NAMALWA (cell line): ENCODE data around the gene SNORC.

Experiments used
- DNase-seq: peaks from one replicate; pipeline ENCODE4 v3.0.0-alpha.2; 2015; ENCODE audit warnings: low spot score

SNORC gene

DNA sequence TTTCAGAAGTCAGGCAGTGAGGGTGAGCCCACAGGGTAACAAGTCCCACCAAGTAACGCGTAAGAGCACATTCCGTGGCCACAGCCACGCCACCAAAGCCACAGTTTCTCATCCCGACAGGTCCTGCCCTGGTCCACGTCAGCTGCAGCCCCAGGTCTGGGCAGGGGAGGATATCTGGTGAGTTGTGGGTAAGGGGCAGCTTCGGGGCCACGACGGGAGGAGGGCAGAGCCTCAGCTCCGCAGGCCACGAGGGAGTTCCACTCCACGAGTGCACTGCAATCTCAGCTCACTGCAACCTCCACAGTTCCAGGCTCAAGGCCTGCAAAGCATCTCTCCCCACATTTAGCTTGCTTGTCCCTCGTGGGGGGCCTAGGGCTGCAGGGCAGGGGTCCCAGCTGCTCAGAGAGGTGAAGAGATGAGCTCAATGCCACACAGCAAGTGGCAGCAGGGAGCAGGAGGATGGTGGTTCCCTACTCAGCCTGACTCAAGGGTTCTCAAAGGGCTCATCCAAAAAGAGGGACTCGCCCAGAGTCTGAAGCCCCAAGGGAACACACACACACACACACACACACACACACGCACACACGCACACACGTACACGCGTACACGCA, 12.5 kb downstream of the SNORC start:
- DNase-seq = no peak

DNA sequence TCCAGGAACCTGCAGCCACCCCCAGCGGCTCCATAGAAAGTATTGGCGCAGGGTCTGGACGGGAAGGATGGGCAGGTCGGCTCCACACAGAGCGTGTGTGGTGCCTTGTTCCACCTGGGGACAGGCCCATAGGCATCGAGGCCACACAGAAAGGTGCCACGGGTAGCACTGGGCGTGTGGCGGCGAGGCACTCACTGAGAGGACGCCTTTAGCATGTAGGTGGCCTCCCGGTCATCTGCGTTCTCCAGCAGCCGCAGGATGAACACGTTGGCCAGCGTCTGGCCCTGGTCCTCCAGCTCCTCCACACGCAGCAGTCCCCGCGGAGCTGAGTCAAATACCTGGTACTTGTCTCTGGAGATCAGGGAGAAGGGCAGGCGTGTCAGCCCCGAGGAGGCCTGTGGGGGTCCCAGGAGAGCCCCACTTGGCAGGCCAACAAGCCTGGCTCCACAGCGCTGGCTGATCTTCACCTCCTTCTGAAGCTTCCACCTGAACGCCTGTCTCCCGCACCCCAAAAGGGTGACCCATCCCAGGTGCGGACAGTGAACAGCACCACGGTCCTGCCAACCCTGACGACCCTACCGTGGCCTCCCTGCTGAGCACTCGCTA, 13.2 kb downstream of the SNORC start:
- no peak for DNase-seq

DNA sequence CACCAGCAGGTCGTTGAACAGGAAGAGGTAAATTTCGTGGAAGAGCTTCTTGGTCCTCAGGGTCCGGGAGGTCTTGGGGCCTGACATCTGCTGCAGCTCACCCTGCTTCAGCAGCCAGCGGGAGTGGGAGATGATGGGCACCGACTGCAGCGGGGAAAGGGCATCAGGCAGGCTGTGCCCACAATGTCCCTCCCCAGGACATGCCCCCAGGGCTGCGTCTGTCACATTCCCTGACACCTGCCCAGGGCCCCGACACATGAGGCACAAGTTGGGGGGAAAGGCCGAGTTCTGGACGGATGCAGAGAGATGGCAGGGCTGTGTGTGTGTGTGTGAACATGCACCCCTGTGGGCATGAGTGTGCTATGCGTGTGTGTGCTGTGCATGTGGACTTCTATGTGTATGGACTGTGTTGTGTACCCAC, 13.9 kb downstream of the SNORC start:
- DNase-seq = no peak

DNA sequence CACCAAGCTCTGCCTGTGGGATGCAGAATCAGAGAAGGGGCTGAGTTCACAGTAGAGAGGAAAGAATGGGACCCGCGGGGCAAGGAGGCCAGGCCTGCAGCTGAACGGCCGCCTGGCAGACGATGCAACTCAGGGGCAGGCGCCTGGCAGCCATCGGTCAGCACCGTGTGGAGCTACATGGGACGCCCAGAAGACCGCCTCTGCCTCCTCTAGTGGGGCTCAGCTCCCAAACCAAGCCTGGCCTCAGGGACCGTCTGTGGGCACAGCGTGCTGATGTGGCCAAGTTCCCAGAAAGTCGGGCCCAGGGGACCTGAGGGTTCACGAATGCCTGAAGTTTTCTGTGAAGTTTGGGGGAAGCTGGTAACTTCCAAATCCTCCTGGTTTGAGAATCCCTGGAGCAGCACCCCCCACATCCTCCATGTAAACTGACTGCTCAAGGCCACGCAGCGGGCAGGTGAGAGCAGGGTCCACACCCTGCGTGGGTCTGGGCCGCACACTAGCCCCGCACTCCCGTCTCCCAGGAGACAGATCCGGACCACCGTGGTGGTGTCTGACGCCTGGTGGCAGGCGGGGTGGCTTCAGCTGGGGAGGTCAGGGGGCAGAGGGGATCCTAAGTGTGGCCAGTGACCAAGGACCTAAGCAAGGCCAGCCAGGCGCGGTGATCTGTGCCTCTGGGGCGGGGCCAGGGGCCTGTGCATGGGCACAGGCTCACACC, 14.6 kb downstream of the SNORC start:
- no peak for DNase-seq

DNA sequence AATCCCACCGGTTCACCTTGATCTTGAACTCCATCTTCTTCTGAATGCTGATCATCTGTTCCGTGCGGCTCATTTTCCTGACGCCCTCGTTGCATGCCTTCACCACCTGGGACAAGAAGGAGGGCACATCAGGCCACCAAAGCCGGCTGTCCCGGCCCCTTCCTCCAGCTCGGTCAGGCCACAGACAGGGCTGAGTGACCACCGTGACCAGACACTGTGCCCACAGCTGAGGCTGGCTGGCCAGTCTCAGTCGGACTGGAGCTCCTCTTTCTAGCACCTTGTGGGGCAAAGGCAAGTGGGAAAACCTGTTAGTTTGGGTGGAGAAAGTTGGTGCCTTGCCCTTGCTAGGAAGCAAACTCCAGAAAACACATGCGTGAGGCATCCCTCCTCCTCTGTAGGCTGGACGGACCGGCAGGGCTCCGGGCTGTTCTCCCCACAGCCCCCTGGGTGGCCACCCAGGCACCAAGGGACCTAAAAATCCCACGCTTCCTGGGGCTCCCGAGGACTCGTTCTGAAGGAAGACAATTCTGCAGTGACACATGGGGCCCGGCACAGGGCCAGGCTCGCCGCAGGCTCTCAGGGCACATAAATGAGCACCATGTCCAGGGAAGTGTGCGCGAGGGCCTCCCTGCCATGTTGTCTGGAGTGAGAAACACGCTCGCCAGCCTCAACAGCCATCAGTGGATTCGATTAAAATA, 15.3 kb downstream of the SNORC start:
- DNase-seq = no peak

DNA sequence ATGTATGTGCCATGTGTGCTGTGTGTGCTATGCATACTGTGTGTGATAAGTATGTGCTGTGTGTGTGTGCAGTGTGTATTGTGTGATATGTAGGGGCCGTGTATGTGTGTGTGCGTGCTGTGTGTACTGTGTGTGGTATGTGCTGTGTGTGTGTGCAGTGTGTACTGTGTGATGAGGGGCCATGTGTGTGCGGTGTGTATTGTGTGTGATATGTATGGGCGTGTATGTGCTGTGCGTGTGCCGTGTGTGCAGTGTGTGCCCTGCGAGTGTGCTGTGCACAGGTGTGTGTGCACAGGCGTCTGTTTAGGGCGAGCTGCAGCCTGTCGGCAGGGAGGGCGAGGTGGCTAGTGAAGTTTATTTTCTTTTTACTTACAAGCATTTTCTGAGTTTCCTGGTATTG, 16.1 kb downstream of the SNORC start:
- no peak for DNase-seq

DNA sequence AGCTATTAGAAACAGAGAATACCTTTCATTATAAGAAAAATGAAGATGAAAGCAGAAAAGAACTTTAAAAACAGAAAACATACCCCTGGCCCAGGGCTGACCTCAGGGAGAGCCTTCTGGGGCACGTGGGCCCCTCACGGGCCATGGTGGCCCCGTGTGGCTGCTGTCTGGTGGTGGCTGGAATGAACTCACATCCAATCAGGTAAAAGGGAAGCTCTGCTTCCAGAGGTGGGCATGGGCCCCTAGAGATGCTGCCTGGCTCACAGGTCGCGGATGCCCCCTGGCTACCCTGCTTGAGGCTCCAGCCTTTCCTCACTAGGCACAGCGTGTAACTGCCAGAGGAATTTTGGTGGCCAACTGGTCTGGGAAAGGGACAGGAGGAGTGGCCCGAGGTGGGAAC, 16.6 kb downstream of the SNORC start:
- no peak for DNase-seq

DNA sequence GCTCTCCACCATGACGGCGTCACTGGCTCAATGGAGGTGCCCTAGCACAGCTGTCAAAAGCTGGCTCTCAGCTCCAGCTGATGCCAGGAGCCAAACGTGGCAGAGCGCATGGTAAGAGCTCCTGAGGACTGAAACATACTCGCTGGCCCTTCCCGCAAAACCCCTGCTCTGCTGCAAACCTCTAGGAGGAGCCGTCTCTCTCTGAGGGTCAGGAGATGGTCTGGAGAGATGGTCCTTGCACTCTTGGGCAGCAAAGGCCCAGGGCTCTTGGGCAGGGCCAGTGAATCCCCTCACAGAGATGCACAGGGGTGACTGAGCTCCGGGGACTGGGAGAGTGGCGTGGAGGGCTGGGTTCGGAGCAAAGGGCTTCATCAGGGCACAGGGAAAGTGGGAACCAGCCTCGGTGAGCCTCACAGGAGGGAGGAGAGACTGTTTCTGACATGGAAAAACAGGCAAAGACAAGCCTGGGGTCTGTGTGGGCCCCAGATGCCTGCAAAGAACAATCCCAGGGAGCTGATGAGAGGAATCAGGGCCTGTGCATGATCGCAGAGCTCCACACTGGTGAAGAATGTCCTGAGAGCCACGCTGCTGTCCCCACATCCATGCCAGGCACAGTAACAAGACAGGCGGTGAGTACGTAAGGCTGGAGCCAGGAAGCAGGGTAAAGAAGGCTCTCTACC, 17.2 kb downstream of the SNORC start:
- DNase-seq = no peak

DNA sequence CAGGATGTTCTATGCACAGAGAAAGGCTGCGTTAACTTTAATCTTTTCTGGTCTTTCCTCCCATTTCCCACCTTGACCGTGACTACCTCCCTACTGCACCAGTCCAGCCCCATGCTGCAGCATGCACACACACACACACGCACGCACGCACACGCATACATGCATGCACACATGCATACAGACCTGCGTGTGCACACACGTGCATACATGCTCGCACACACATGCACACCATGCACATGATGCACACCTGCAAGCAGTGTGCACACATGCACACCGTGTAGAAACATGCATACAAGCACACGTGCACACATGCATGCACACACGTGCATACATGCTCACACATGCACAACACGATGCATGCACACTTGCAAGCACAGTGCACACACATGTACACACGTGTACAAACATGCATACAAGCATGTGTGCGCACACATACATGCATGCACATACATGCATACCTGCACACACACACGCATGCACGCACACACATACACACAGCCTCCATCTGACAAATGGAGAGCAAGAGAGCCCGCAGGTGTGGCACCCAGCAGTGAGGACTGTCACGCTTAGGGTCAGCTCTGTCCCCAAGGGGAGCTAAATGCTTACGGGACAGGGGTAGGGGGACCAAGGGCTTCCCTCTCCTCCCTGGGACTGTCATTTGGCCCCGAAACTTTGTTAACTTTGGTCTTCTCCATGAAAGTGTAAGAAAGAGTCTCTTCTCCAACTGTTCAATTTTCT, 18.2 kb downstream of the SNORC start:
- DNase-seq = no peak

DNA sequence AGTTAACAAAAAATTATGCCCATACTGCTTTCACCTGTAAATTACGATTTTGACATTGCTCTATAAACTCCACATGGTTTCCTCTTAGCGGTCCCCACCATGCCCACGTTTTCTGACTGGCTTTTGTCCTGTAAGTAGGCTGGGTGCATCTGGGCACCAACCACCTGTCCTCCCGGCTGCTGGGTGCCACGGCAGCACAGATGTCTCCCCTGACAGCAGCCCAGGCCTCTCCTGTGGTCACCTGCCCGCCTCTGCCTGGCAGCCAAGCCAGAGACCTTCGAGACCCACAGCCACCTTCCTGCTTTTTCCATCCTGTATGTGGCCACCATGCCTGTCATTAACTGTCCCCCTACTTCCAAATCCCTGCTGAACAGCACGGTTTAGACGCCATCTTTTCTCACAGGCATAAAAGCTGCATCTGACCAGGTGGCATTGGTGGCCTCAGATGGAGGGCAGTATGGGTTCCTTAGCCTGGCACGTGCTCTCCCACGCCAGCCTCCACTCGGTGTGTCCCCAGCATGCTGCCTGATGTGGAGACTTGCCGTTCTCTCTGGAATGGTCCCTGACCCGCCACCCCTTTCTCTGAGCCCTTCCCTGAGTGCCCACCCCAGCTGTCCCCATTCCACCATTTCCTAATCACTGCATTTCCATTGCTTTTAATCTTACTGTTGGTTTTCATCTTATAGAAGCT, 18.9 kb downstream of the SNORC start:
- no peak for DNase-seq

DNA sequence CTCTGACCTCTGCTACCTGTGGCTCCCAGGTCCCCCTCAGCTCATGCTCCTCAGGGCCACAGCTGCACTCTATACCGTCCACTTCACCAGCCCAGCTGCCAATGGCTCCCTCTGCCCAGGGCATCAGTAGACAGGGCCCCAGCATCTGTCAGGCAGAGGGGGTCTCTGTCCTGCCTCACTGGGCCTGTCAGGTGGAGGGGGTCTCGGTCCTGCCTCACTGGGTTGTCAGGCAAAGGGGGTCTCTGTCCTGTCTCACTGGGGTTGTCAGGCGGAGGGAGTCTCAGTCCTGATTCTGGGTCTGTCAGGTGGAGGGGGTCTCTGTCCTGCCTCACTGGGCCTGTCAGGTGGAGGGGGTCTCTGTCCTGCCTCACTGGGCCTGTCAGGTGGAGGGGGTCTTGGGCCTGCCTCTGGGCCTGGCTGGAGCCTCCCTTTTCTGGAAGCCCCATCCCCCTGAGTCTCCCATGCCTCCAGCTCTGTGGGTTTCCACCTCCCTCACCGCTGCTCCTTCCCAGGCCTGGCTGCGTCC, 19.9 kb downstream of the SNORC start:
- no peak for DNase-seq

DNA sequence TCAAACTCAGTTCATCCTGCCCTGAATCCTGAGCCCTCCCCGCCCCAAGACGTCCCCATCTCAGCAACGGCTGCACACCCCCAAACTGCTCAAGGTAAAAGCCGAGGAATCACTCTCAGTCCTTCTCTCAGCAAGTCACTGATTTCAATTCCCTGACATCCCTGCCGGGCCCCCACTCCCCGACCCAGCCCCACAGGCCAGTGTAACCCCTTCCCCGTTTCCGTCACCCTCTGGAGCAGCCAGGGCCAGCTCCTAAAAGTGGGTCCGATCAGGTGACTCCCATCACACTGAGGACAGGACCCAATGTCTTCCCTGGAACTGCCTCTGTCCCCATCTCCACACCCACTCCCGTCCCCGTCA, 20.5 kb downstream of the SNORC start:
- DNase-seq = no peak

DNA sequence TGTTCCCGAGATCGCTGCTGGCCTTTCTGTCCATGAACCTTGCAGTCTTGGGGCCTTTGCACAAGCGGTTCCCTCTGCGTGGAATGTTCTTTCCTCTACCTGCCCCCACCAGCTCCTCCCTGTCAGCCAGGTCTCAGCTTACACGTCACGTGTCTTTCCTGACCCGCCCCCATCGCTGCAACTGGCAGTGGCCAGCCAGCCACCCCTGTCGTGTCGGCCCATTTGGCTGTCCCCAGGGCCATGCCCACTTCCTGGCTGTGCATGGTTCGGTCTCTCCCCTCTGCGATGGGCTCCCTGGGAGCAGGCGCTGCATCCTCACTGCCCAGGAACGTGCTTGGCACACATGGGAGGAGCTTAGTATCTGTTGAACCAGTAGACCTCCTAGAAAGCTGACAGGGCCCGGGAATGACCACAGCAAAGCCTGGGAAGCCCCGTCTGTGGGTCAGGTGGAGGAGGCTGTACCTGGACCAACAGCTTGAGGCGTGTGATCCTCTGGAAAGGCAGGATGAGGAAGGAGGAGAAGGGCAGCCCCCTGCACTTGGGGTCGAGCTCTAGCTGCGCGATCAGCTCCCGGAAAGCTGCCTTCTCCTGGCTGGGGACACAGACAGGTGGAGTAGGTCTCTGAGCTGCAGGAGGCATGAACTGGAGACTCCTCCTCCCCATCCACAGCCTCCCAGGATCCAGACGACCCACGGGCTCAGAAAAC, 21.0 kb downstream of the SNORC start:
- DNase-seq = no peak

DNA sequence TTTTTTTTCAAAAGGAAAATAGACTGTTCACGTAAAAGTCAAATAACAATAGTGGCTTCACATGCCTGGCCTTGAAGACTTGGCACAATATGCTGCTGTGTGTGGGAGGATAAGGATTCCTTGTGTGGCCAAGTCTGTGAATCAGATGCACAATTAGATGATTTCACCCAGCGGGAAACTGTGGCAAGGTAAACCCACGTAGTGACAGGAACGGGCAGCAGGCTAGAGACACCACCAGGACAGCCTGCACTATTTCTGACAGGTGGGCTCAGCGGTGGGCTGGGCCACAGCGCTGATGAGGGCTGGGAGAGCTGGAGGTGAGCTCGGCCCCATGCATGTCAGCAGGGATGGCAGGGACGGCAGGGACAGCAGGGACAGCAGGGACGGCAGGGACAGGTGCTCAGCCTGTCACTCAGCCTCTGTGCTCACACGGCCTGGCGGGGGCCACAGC, 21.6 kb downstream of the SNORC start:
- DNase-seq = no peak

DNA sequence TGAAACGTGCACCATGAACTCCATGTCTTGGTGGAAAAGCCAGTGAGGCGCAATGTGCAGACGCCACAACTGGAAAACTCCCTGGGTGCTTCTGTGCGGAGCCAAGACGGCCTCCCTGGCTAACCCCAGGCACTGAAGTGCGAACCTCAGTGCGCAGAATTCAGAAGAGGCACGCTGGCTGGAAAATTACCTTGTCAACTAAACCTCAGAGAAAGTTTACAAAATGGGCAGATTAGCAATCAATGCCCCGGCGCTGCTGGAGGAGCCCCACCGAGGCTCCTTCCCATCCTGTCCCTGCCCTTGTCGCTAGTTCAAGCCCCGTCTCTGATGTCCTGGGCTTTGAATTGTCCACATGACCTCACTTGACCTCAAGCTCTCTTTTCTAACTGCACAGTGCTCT, 22.2 kb downstream of the SNORC start:
- DNase-seq = no peak

DNA sequence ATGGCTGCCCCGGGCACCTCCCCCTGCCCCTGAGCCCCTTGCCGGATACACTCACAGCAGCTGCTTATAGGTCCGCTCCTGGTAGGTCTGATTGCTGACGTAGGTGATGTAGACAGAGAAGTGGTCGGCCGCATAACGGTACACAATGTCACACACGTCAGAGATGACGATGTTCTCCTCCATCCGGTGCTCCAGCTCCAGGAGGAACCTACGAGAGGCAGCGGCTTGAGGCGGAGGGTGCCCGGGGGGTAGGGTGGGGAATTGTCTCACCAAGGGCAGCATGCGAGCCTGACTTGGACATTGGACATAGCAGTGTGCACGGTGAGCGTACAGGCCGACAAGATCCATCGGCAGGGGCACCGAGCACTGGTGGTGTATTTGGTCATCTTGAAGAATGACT, 22.8 kb downstream of the SNORC start:
- no peak for DNase-seq

DNA sequence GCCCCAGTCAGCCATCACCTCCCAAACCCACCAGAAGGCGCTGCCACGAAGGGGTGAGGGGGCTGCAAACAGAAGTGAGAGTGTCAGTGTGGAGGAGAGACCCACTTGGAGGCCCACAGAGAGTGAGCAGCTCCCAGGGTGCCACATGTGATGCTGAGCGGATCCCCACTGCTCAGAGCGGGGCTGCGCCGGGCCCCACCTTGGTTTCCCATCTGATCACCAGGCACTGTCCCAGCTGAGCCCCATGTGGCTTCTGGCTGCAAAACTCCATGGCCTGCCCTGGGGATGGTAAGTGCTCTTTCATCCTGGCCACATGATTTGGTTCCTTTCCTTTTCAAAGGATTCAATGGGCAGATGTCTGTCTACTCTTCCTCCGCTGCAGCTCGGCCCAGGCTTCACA, 23.8 kb downstream of the SNORC start:
- no peak for DNase-seq

DNA sequence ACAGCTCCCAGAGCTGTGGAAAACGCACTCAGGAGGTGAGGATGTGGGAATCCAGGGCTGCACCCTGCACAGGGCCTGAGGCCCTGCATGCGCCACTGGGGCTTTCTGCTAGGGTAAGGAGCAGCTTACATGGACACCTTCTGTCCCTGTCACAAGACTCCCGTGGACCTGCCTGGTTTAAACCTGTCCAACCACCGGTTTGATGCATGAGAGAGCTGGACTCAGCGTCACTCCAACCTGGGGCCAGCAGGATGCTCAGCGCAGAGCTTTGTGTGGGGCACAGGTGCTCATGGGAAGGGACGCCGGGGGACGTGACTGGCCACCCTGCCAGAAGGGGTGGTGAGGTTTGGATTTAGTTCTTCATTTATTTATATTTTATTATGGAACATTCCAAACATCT, 24.2 kb downstream of the SNORC start:
- DNase-seq = no peak

DNA sequence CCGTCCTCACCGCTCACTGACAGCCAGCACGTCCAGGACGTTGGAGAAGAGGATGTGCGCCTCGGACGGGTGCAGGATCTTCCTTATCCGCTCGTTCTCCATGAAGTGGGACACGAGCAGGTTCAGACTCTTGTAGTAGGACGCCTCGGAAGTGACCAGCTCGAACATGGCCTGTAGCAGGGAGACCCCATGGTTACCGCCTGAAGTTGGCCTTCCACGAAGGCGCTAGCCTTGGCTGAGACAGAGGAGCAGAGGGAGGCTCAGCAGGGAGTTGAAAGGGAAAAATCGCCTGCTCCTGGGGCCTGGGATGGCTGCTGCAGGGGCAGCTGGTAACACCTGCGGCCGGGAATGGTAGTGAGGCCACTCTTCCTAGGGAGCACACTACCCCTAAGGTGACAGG, 24.7 kb downstream of the SNORC start:
- DNase-seq = no peak

DNA sequence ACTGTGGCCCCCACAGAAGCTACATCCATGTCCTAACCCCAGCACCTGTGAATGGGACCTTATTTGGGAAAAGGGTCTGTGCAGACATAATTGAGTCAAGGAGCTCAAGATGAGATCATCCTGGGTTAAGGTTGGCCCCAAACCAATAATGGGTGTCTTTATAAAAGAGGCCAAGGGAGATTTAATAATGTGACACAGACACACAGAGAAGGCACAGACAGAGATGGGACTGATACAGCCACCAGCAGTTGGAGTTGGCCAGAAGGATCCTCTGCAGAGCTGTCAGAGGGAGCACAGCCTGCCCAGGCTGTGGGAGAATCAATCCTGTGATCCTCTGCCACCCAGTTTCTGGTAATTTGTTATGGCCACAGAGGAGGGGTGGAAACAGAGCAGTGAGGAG, 26.0 kb downstream of the SNORC start:
- no peak for DNase-seq
